GM23338 (cell line): Measurements from ENCODE around the gene WDR38. TPM values are rescaled to one million over a fixed set of nuclear protein-coding genes. Genes with fewer than 3 reads are reported as not detected.

Source experiments
- ATAC-seq: fragments of 200-7000 bp; cut with Tn5 transposase; 3 replicates; pipeline ENCODE4 v1.9.1; 2020
- DNase-seq: peaks from one replicate; pipeline ENCODE4 v3.0.0-alpha.2; 2015; ENCODE audit warnings: low spot score
- H2AFZ ChIP-seq: fragments of 200-600 bp; sonication (generic); 2 replicates; pipeline ENCODE4 v1.8.0; 2016; ENCODE audit warnings: antibody characterized with exemption, mild to moderate bottlenecking, moderate library complexity
- H3F3A ChIP-seq: fragments of 200-600 bp; sonication (generic); replicated peaks from 2 replicates; pipeline ENCODE4 v1.8.0; 2017; ENCODE audit warnings: antibody characterized with exemption, mixed run types, low read depth
- H3K27ac ChIP-seq: fragments of 200-600 bp; sonication (generic); 2 replicates; pipeline ENCODE4 v1.6.1; 2016; ENCODE audit warnings: low read depth
- H3K27me3 ChIP-seq: fragments of 200-600 bp; sonication (generic); 2 replicates; pipeline ENCODE4 v1.8.0; 2016; ENCODE audit warnings: mild to moderate bottlenecking, mixed run types, moderate library complexity; ENCODE audit not compliant: insufficient read depth
- H3K36me3 ChIP-seq: fragments of 200-600 bp; sonication (generic); 2 replicates; pipeline ENCODE4 v1.8.0; 2016; ENCODE audit warnings: mild to moderate bottlenecking; ENCODE audit not compliant: insufficient read depth
- H3K4me1 ChIP-seq: fragments of 200-600 bp; sonication (generic); 2 replicates; pipeline ENCODE4 v1.8.0; 2016; ENCODE audit warnings: mild to moderate bottlenecking, moderate library complexity; ENCODE audit not compliant: insufficient read depth
- H3K4me2 ChIP-seq: fragments of 200-600 bp; sonication (generic); 2 replicates; pipeline ENCODE4 v1.7.1; 2017; ENCODE audit warnings: mixed run types
- H3K4me3 ChIP-seq: fragments of 200-600 bp; sonication (generic); 2 replicates; pipeline ENCODE4 v1.6.1; 2016; ENCODE audit warnings: mixed run types
- H3K79me2 ChIP-seq: fragments of 200-600 bp; sonication (generic); replicated peaks from 2 replicates; pipeline ENCODE4 v1.8.0; 2017; ENCODE audit warnings: mild to moderate bottlenecking; ENCODE audit not compliant: insufficient read depth
- H3K9me2 ChIP-seq: fragments of 200-600 bp; sonication (generic); 2 replicates; pipeline ENCODE4 v1.8.0; 2017; ENCODE audit not compliant: insufficient read depth
- H4K20me1 ChIP-seq: fragments of 200-600 bp; sonication (generic); replicated peaks from 2 replicates; pipeline ENCODE4 v1.8.0; 2017; ENCODE audit warnings: mild to moderate bottlenecking; ENCODE audit not compliant: insufficient read depth
- H3K27ac Mint-ChIP-seq: 2 replicates; pipeline ENCODE4 v1.8.0; 2020; ENCODE audit warnings: inconsistent platforms, mild to moderate bottlenecking, moderate library complexity, mixed read lengths
- H3K27me3 Mint-ChIP-seq: 3 replicates; pipeline ENCODE4 v1.8.0; 2022; ENCODE audit warnings: low read depth, mild to moderate bottlenecking, moderate library complexity, mixed read lengths, inconsistent platforms; ENCODE audit not compliant: insufficient read depth, poor library complexity
- H3K36me3 Mint-ChIP-seq: 3 replicates; pipeline ENCODE4 v1.8.0; 2021; ENCODE audit warnings: low read depth, mild to moderate bottlenecking, inconsistent platforms, moderate library complexity, mixed read lengths
- H3K4me1 Mint-ChIP-seq: 3 replicates; pipeline ENCODE4 v1.8.0; 2020; ENCODE audit warnings: mild to moderate bottlenecking, inconsistent platforms, mixed read lengths
- H3K4me3 Mint-ChIP-seq: 3 replicates; pipeline ENCODE4 v1.8.0; 2021; ENCODE audit warnings: moderate library complexity, mild to moderate bottlenecking, inconsistent platforms, mixed read lengths
- H3K9me3 Mint-ChIP-seq: 3 replicates; pipeline ENCODE4 v1.8.0; 2020; ENCODE audit warnings: moderate library complexity, mild to moderate bottlenecking, inconsistent platforms, mixed read lengths
- CREB1 ChIP-seq: fragments of 250-450 bp; sonication (Bioruptor Pico); IDR thresholded peaks from 2 replicates; pipeline ENCODE4 v1.5.0; 2020; ENCODE audit warnings: low read depth, mild to moderate bottlenecking, moderate library complexity
- ETS1 ChIP-seq: IDR thresholded peaks from 2 replicates; pipeline ENCODE4 v1.6.1; 2016; ENCODE audit warnings: antibody characterized with exemption
- EZH2phosphoT487 ChIP-seq: fragments of 200-600 bp; sonication (generic); IDR thresholded peaks from one replicate; pipeline ENCODE4 v1.8.1; 2018; ENCODE audit warnings: antibody characterized with exemption; ENCODE audit not compliant: unreplicated experiment
- NANOG ChIP-seq: IDR thresholded peaks from 2 replicates; pipeline ENCODE4 v1.6.1; 2016; ENCODE audit warnings: antibody characterized with exemption, borderline replicate concordance
- POLR2AphosphoS5 ChIP-seq: IDR thresholded peaks from 2 replicates; pipeline ENCODE4 v1.6.1; 2016; ENCODE audit warnings: antibody characterized with exemption, low read depth
- STAT1 ChIP-seq: IDR thresholded peaks from one replicate; pipeline ENCODE4 v1.6.1; 2016; ENCODE audit warnings: antibody characterized with exemption; ENCODE audit not compliant: unreplicated experiment
- ZNF114 ChIP-seq: fragments of 250-450 bp; sonication (Bioruptor Pico); IDR thresholded peaks from 2 replicates; pipeline ENCODE4 v1.5.0; 2020; ENCODE audit warnings: mild to moderate bottlenecking, moderate library complexity
- ZNF331 ChIP-seq: fragments of 250-450 bp; sonication (Bioruptor Pico); IDR thresholded peaks from 2 replicates; pipeline ENCODE4 v1.5.0; 2020; ENCODE audit warnings: low read depth, mild to moderate bottlenecking, moderate library complexity
- ZNF462 ChIP-seq: fragments of 250-450 bp; sonication (Bioruptor Pico); IDR thresholded peaks from 2 replicates; pipeline ENCODE4 v1.5.0; 2020; ENCODE audit warnings: mild to moderate bottlenecking, moderate library complexity
- polyA plus RNA-seq: library from polyadenylated mRNA; unstranded; fragments of >200 nt; fragmentation: Nextera tagmentation; extraction: Ambion mirVana; gene quantifications from 2 replicates; pipeline ENCODE4 v1.2.1, GENCODE V29; 2016
- total RNA-seq: library from RNA; depleted of rRNA; stranded (reverse); fragments of >200 nt; shearing (Covaris generic); gene quantifications from 2 replicates; pipeline ENCODE4 v1.2.3, GENCODE V29; 2014

WDR38 gene
- total and polyA plus RNA-seq, 2 experiments from 2014 or later: not detected

- Histone ChIP-seq H4K20me1 (no peaks in the 10 kb centered on the region), H3K9me2 (no peaks in the 10 kb centered on the region), H3K79me2 (no peaks in the 10 kb centered on the region), H3K36me3 (no peaks in the 10 kb centered on the region), H3K27me3 (no peaks in the 10 kb centered on the region), H3K4me3 (no peak overlapping the region), H3K4me1 (no peaks in the 10 kb centered on the region), H3F3A (peaks cover 5% of the 10 kb centered on the region; the same call in 1 of the 2 replicates), H3K4me2 (no peak overlapping the region), H3K27ac (0 out of 2 replicates have a peak overlapping the region, but pooled peaks have one; percentile 6), H2AFZ (peak overlapping the region; percentile 52; the same call in 1 of the 2 replicates)
- no peak for ATAC-seq
- peaks cover 2% of the 10 kb centered on the region for H3K27me3 Mint-ChIP-seq
- H3K4me1 Mint-ChIP-seq: peaks cover 13% of the 10 kb centered on the region
- TF ChIP-seq CREB1 (CRISPR knock-in tag): no peak
- no peak for TF ChIP-seq ZNF114
- no peak for TF ChIP-seq NANOG
- TF ChIP-seq POLR2AphosphoS5: no peak
- TF ChIP-seq EZH2phosphoT487: no peak
- TF ChIP-seq ZNF331: no peak
- TF ChIP-seq ETS1: no peak
- TF ChIP-seq STAT1: no peak
- TF ChIP-seq ZNF462 (CRISPR knock-in tag): no peak
- H3K4me3 Mint-ChIP-seq: no peak overlapping the region
- no peaks in the 10 kb centered on the region for H3K9me3 Mint-ChIP-seq
- no peak for DNase-seq
- H3K27ac Mint-ChIP-seq: peak overlapping the region; percentile 31; the same call in 1 of the 2 replicates
- H3K36me3 Mint-ChIP-seq: no peaks in the 10 kb centered on the region
Measured at GRCh38 chr9:124841075-124841821, 12.0 kb upstream of the WDR38 start.
